Suprapubic skin (tissue), 4 donors: Measurements from ENCODE around the gene ARL5A. TPM values are rescaled to one million over a fixed set of nuclear protein-coding genes. Genes with fewer than 3 reads are reported as not detected.
"Not testable (repeated sequence)": the region's sequence is repeated elsewhere in the genome, so short reads cannot be mapped to it uniquely, and the experiment has no call there.

Experiments
- DNase-seq, 2 donors: peaks; one replicate each; pipeline ENCODE4 v3.0.0-alpha.2; 2019; ENCODE audit warnings: low spot score in 2 of 2
- H3K27ac ChIP-seq: fragments of 200-600 bp; sonication (generic); one replicate; pipeline ENCODE4 v1.5.1; 2019
- H3K27me3 ChIP-seq: fragments of 200-600 bp; sonication (generic); one replicate; pipeline ENCODE4 v1.5.1; 2019
- H3K36me3 ChIP-seq: fragments of 200-600 bp; sonication (generic); one replicate; pipeline ENCODE4 v1.5.1; 2019
- H3K4me1 ChIP-seq: fragments of 200-600 bp; sonication (generic); one replicate; pipeline ENCODE4 v1.5.1; 2019
- H3K4me3 ChIP-seq: fragments of 200-600 bp; sonication (generic); one replicate; pipeline ENCODE4 v1.5.1; 2019; ENCODE audit warnings: mild to moderate bottlenecking
- H3K9me3 ChIP-seq: fragments of 200-600 bp; sonication (generic); one replicate; pipeline ENCODE4 v1.5.1; 2019
- EP300 ChIP-seq: sonication (generic); formaldehyde crosslinking; IDR thresholded peaks from one replicate; pipeline ENCODE4 v1.6.1; 2017; ENCODE audit warnings: antibody characterized with exemption
- POLR2A ChIP-seq, 2 donors: fragments of 450-650 bp; IDR thresholded peaks; one replicate each; pipeline ENCODE4 v1.6.1; 2017; ENCODE audit warnings: antibody characterized with exemption in 2 of 2, mild to moderate bottlenecking in 2 of 2, moderate library complexity in 2 of 2
- POLR2AphosphoS5 ChIP-seq, 3 donors: sonication (generic); formaldehyde crosslinking; IDR thresholded peaks; one replicate each; pipeline ENCODE4 v1.6.1; 2017; ENCODE audit warnings: antibody characterized with exemption in 3 of 3
- WGBS: methylation state at CpG from one replicate; pipeline ENCODE4 v1.1.5; 2018; 5-methylcytosine and 5-hydroxymethylcytosine counted together
- total RNA-seq, 4 donors: library from RNA; depleted of rRNA; stranded (reverse); fragments of >200 nt; gene quantifications; one replicate each; pipeline ENCODE4 v1.1.0, GENCODE V29; 2016
- TF ChIP-seq, protein P1 (sequence below), 2 donors: fragments of 200-600 bp in 1 of 2; fragments of 450-650 bp in 1 of 2; sonication (generic) in 1 of 2; IDR thresholded peaks; one replicate each; pipeline ENCODE4 v1.5.1; 2016 to 2019; ENCODE audit warnings: antibody characterized with exemption in 2 of 2, mild to moderate bottlenecking in 1 of 2, moderate library complexity in 1 of 2

ARL5A gene
- total RNA-seq, 4 donors from 2014 or later, result 76.7 to 124 (median 94.5) TPM

DNA sequence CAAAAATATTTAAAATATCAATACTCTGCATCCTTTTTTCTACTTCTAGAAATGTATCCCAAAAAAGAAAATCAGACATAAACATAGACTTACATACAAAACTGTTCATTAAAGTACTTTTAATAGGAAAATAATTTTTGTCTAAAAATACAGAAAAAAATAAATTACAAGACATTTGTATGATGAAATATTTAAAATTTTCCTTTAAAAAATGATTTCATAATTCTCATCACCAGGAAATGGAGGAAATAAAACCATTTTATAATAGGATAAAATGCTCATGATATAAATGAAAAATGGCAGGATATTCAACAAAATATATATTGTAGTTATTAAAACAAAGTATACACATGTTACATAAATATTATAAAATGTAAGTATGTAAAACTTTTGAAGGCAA is 24.4 kb downstream of the ARL5A start:
- no peak overlapping the region for H3K27ac ChIP-seq
- H3K9me3 ChIP-seq, result no peaks in the 10 kb centered on the region
- TF ChIP-seq EP300 (no peak), POLR2A (IDR thresholded peaks at IDR 0.05) (no peak), POLR2AphosphoS5 (IDR thresholded peaks at IDR 0.05) (no peak)
- TF ChIP-seq, protein P1, sequence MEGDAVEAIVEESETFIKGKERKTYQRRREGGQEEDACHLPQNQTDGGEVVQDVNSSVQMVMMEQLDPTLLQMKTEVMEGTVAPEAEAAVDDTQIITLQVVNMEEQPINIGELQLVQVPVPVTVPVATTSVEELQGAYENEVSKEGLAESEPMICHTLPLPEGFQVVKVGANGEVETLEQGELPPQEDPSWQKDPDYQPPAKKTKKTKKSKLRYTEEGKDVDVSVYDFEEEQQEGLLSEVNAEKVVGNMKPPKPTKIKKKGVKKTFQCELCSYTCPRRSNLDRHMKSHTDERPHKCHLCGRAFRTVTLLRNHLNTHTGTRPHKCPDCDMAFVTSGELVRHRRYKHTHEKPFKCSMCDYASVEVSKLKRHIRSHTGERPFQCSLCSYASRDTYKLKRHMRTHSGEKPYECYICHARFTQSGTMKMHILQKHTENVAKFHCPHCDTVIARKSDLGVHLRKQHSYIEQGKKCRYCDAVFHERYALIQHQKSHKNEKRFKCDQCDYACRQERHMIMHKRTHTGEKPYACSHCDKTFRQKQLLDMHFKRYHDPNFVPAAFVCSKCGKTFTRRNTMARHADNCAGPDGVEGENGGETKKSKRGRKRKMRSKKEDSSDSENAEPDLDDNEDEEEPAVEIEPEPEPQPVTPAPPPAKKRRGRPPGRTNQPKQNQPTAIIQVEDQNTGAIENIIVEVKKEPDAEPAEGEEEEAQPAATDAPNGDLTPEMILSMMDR (IDR thresholded peaks at IDR 0.05), result no peak
- H3K27me3 ChIP-seq, result no peaks in the 10 kb centered on the region
- no peak overlapping the region for H3K4me3 ChIP-seq
- H3K36me3 ChIP-seq, result peaks cover 36% of the 10 kb centered on the region
- DNase-seq, result no peak
- H3K4me1 ChIP-seq, result peaks cover 3% of the 10 kb centered on the region

DNA sequence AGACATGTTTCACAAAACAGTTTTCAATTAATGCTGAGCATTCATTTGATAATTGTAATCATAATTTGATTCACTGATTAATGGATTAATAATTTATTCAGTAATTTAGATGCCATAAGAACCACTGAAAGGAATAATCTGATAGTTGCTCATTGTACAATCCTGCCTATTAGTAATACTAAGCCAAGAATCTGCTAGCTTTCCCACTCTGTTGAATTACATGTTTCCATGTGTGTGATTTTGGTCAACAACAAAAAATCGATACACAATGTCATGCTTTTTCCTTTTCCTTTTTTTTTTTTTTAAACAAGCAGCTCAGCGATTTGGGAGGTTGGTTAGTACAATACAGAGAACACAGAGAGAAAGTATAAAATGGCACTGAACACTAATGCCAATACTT is 25.9 kb downstream of the ARL5A start:
- H3K27ac ChIP-seq, result no peak overlapping the region
- H3K36me3 ChIP-seq, result peaks cover 36% of the 10 kb centered on the region
- DNase-seq, result no peak
- H3K9me3 ChIP-seq, result no peaks in the 10 kb centered on the region
- no peak overlapping the region for H3K4me3 ChIP-seq
- 92% methylated on average over 2 of the region's 2 CpGs for WGBS
- H3K4me1 ChIP-seq, result peaks cover 3% of the 10 kb centered on the region
- H3K27me3 ChIP-seq, result no peaks in the 10 kb centered on the region
- TF ChIP-seq, protein P1 (IDR thresholded peaks at IDR 0.05), result no peak
- TF ChIP-seq POLR2AphosphoS5 (IDR thresholded peaks at IDR 0.05) (no peak), POLR2A (IDR thresholded peaks at IDR 0.05) (no peak), EP300 (no peak)

DNA sequence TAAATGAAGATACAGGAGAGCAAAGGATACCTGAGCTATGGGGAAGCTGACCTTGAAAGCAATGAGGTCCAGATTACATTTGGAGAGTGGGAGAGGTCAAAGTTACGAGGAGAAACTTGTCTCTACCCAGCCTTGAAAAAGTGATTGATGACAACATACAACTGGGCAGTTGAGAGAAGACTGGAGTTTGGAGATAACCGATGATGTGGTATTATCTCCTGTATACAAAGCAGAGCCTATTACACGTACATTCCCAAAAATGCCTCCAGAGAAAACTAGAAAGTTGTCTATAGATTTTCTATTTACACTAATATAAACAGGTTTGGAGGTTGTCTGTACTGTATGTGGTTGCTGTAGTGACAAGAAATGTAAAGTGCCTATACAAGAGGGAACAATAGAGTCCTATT is 28.3 kb downstream of the ARL5A start:
- H3K27ac ChIP-seq, result no peak overlapping the region
- peaks cover 20% of the 10 kb centered on the region for H3K36me3 ChIP-seq
- no peaks in the 10 kb centered on the region for H3K9me3 ChIP-seq
- 92% methylated on average over 3 of the region's 3 CpGs for WGBS
- no peak overlapping the region for H3K4me3 ChIP-seq
- H3K27me3 ChIP-seq, result no peaks in the 10 kb centered on the region
- peaks cover 3% of the 10 kb centered on the region for H3K4me1 ChIP-seq
- DNase-seq, result no peak
- TF ChIP-seq POLR2A (IDR thresholded peaks at IDR 0.05), result no peak
- no peak for TF ChIP-seq EP300
- no peak for TF ChIP-seq POLR2AphosphoS5 (IDR thresholded peaks at IDR 0.05)
- TF ChIP-seq, protein P1 (IDR thresholded peaks at IDR 0.05), result no peak

DNA sequence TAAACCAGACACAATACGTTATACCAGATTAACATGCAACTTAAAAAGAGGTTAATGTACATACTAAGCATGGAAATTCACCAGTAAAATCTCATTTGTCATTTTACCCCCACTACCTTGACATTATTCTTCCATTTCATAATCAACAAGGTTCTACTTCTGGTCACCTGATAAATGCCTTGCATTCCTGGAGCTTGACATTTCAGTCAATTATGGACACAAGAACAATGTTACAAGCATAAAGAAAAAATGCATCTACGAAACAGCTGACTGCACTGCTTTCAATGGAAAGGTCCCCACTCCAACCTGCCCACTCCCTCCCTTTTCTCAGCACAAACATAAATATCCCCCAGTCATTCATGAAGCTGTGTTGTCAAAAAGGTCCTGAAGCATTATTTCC is 31.4 kb downstream of the ARL5A start:
- TF ChIP-seq POLR2AphosphoS5 (IDR thresholded peaks at IDR 0.05), result no peak
- TF ChIP-seq, protein P1 (IDR thresholded peaks at IDR 0.05), result no peak
- no peak for TF ChIP-seq EP300
- TF ChIP-seq POLR2A (IDR thresholded peaks at IDR 0.05), result no peak
- Histone ChIP-seq H3K36me3 (peaks cover 9% of the 10 kb centered on the region), H3K4me3 (no peak overlapping the region), H3K27ac (no peak overlapping the region), H3K27me3 (no peaks in the 10 kb centered on the region), H3K4me1 (peaks cover 3% of the 10 kb centered on the region), H3K9me3 (no peaks in the 10 kb centered on the region)
- DNase-seq, result no peak
- WGBS, result 96% methylated on average over 2 of the region's 2 CpGs

DNA sequence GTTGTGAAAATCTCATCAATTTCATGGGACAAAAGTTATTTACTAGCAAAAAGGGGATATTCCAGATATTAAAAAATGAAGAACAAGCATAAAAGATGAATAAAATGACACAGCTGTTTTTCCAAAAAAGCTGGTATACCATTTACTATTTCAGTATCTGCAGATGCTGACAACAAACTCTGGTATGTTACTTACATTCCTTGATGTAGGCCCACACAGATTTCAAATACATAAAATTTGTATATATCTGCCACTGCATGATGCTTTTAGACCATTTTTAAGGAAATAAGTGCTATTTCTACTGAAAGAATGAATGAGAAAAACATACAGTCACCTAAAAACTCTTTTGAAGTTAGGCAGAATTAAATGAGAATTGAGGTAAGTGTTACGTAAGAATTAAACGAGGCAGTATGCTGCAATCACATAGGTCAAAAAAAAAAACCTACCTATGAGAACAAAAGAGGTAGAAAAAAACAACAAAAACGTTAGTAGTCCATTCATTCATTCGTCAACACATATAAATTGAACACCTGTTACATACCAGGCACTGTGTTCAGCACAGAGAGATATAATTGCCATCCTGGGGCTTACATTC is 32.5 kb downstream of the ARL5A start:
- no peaks in the 10 kb centered on the region for H3K9me3 ChIP-seq
- no peaks in the 10 kb centered on the region for H3K4me1 ChIP-seq
- H3K27ac ChIP-seq, result no peak overlapping the region
- TF ChIP-seq POLR2A (IDR thresholded peaks at IDR 0.05) (no peak), EP300 (no peak), POLR2AphosphoS5 (IDR thresholded peaks at IDR 0.05) (no peak)
- TF ChIP-seq, protein P1 (IDR thresholded peaks at IDR 0.05), result no peak
- no peak overlapping the region for H3K4me3 ChIP-seq
- H3K36me3 ChIP-seq, result peaks cover 9% of the 10 kb centered on the region
- WGBS, result 70% methylated on average over 4 of the region's 4 CpGs
- H3K27me3 ChIP-seq, result no peaks in the 10 kb centered on the region
- DNase-seq, result no peak

DNA sequence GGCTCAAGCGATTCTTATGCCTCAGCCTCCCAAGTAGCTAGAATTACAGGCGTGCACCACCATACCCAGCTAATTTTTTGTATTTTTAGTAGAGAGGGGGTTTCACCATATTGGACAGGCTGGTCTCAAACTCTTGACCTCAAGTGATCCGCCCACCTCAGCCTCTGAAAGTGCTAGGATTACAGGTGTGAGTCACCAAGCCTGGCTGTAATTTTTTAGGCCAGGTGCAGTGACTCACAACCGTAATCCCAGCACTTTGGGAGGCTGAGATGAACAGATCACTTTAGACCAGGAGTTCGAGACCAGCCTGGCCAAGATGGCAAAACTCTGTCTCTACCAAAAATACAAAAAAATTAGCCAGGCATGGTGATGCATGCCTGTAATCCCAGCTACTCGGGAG is 33.8 kb downstream of the ARL5A start:
- not testable (repeated sequence) for DNase-seq, H3K36me3 ChIP-seq, H3K9me3 ChIP-seq, H3K27ac ChIP-seq, H3K4me3 ChIP-seq, H3K4me1 ChIP-seq, H3K27me3 ChIP-seq
- WGBS, result 93% methylated on average over 6 of the region's 6 CpGs
